Progenitor cell of endocrine pancreas (in vitro differentiated cells): ENCODE data around the gene ADSL. TPM values are rescaled to one million over a fixed set of nuclear protein-coding genes. Genes with fewer than 3 reads are reported as not detected.

Experiments
- DNase-seq: peaks from one replicate; pipeline ENCODE4 v3.0.0; 2021; ENCODE audit warnings: low spot score; ENCODE audit not compliant: unreplicated experiment
- H3K27ac Mint-ChIP-seq: 2 replicates; pipeline ENCODE4 v1.8.0; 2021; ENCODE audit warnings: mild to moderate bottlenecking, moderate library complexity, mixed read lengths
- H3K27me3 Mint-ChIP-seq: 2 replicates; pipeline ENCODE4 v1.8.0; 2021; ENCODE audit warnings: mixed read lengths
- H3K36me3 Mint-ChIP-seq: 2 replicates; pipeline ENCODE4 v1.8.0; 2022; ENCODE audit warnings: mixed read lengths; ENCODE audit not compliant: insufficient read depth
- H3K4me1 Mint-ChIP-seq: 2 replicates; pipeline ENCODE4 v1.8.0; 2021; ENCODE audit warnings: low read depth, mixed read lengths
- H3K4me3 Mint-ChIP-seq: 2 replicates; pipeline ENCODE4 v1.8.0; 2021; ENCODE audit warnings: low read depth, mild to moderate bottlenecking, moderate library complexity, mixed read lengths
- H3K9me3 Mint-ChIP-seq: 2 replicates; pipeline ENCODE4 v1.8.0; 2021; ENCODE audit warnings: low read depth, mixed read lengths
- CTCF ChIP-seq: fragments of 200-600 bp; sonication (generic); IDR thresholded peaks from one replicate; pipeline ENCODE4 v1.5.0; 2021; ENCODE audit warnings: antibody characterized with exemption, mild to moderate bottlenecking; ENCODE audit not compliant: unreplicated experiment
- total RNA-seq: library from RNA; stranded (reverse); gene quantifications from 2 replicates; pipeline ENCODE4 v1.2.1, GENCODE V29; 2021

ADSL gene
- total RNA-seq, 1 donor from 2014 or later: 85.0 TPM

- no peaks in the 10 kb centered on the region for H3K27me3 Mint-ChIP-seq
- H3K9me3 Mint-ChIP-seq: no peaks in the 10 kb centered on the region
- H3K4me3 Mint-ChIP-seq: peak overlapping the region; percentile 44
- peaks cover 39% of the 10 kb centered on the region for H3K4me1 Mint-ChIP-seq
- peak overlapping the region; percentile 85 for H3K27ac Mint-ChIP-seq
- H3K36me3 Mint-ChIP-seq: peaks cover 2% of the 10 kb centered on the region
- no peak for DNase-seq
- TF ChIP-seq CTCF: no peak
Observed at GRCh38 chr22:40387746-40388145, 41.4 kb downstream of the ADSL start.

DNA sequence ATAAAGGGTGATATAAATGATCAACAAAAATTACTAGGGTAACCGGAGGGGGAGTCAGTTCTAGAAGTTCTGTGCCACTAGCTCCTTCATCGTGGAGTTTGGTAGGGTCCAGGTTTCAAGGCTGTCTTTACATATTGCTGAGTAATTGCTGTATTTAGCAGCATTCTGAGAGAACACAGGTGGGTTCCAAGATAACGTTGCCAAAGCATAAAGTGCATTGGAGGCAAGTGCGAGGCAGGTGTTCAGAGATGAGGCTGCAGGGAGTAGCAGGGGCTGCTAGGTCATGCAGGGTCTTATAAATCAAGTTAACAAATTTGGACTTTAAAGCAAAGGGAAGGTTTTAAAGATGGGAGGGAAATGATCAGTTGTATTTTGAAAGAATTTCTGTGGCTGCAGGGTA, 41.9 kb downstream of the ADSL start:
- Mint-ChIP-seq H3K4me3 (peak overlapping the region; percentile 44), H3K9me3 (no peaks in the 10 kb centered on the region), H3K27me3 (no peaks in the 10 kb centered on the region), H3K4me1 (peaks cover 40% of the 10 kb centered on the region), H3K36me3 (peaks cover 2% of the 10 kb centered on the region), H3K27ac (peak overlapping the region; percentile 85)
- DNase-seq: no peak
- no peak for TF ChIP-seq CTCF

DNA sequence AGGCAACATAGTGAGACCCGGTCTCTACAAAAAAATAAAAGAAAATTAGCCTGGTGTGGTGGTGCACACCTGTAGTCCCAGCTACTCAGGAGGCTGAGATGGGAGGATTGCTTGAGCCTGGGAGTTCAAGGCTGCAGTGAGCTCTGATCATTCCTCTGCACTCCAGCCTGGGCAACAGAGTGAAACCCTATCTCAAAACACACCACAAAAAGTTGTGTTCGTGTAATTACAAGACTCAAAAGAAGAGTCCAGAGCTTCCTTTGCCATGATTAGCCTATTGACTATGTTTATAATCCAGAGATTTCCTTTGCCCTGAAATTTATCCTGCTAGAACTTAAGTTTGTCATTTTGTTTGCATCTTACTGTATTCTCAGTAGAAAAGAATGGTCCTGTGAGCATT, 45.1 kb downstream of the ADSL start:
- H3K4me3 Mint-ChIP-seq: no peak overlapping the region
- H3K27me3 Mint-ChIP-seq: no peaks in the 10 kb centered on the region
- no peak for TF ChIP-seq CTCF
- no peak for DNase-seq
- no peaks in the 10 kb centered on the region for H3K9me3 Mint-ChIP-seq
- H3K4me1 Mint-ChIP-seq: peaks cover 34% of the 10 kb centered on the region
- H3K27ac Mint-ChIP-seq: no peak overlapping the region
- peaks cover 5% of the 10 kb centered on the region for H3K36me3 Mint-ChIP-seq

- peaks cover 36% of the 10 kb centered on the region for H3K4me1 Mint-ChIP-seq
- H3K9me3 Mint-ChIP-seq: no peaks in the 10 kb centered on the region
- no peak for DNase-seq
- no peak overlapping the region for H3K4me3 Mint-ChIP-seq
- no peaks in the 10 kb centered on the region for H3K27me3 Mint-ChIP-seq
- no peak for TF ChIP-seq CTCF
- H3K36me3 Mint-ChIP-seq: peaks cover 5% of the 10 kb centered on the region
- no peak overlapping the region for H3K27ac Mint-ChIP-seq
Observed at GRCh38 chr22:40392618-40393017, 46.3 kb downstream of the ADSL start.

GRCh38 chr22:40394607-40395006, 48.3 kb downstream of the ADSL start:
- peaks cover 23% of the 10 kb centered on the region for H3K4me1 Mint-ChIP-seq
- no peaks in the 10 kb centered on the region for H3K9me3 Mint-ChIP-seq
- peaks cover 3% of the 10 kb centered on the region for H3K36me3 Mint-ChIP-seq
- no peak overlapping the region for H3K27ac Mint-ChIP-seq
- no peak for DNase-seq
- no peaks in the 10 kb centered on the region for H3K27me3 Mint-ChIP-seq
- no peak for TF ChIP-seq CTCF
- no peak overlapping the region for H3K4me3 Mint-ChIP-seq
